ENCODE results near the gene MAP4K2. TPM values are rescaled to one million over a fixed set of nuclear protein-coding genes. Genes with fewer than 3 reads are reported as not detected.
"Not testable (repeated sequence)": the region's sequence is repeated elsewhere in the genome, so short reads cannot be mapped to it uniquely, and the experiment has no call there.

MAP4K2 gene
- total RNA-seq, 2 experiments from 2014 or later: 52.3 to 53.6 TPM

DNA sequence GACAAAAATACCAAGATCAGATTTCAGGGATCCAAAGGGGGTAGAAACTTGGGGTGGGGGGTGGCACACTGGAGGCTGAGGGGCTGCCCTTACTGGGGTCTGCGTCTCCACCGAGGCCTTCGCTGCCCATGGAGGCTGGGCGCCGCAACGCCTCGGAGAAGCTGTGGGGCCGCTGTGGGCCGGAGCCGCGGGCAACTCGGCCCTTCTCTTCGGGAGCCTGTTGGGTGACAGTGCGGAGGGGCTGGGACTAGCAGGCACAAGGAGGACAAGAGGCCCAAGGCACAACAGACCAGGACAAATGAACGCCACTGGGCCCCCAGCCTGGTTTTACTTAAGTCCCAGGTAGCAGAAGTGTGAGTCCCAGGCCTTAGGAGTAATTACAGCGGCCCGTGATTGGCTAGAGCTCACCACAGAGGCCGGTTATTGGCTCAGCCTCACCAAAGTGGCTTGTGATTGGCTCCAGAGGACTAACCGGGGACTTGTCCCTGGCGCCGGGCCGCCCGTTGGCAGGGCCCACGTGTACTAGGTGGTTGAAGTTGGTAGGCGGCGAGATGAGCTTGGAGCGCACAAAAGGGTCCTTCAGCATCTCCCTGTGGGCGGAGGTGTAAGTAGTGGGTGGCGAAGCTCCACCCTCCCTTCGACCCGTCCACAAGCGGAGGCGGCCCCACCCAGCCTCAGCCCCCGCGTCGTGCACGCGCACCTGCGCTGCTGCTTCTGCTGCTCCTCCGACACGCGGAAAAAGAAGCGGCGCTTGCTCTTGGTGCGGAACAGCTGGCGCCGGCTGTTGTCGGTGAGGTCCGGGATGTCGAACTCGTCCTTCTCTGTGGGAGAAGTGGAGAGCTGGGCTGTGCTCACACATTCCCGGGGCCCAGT is 23.8 kb upstream of the MAP4K2 start:
- CTCF ChIA-PET: interaction anchor here (0.6 kb wide), 1 partner anchor 328 kb away, joined by 3 read pairs; no protein-coding TSS in a partner anchor
- POLR2A ChIA-PET: no interaction called here

DNA sequence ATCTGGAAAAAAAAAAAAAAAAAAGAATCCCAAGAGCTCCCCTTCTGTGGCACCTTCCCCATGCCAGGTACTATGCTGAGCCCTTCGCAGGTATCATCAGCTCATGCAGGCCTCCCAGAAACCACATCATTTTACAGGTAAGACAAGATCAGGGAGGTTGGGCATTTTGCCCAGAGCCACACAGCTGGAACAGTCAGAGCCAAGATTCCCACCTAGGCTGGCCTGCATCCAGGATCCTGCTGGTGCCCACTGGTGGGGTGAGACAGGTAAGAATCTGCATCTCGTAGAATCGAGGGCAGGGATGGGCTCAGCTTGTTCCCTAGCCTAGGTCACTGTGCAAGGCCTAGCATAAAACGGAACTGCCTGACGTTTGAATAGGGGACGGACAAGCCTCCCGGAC is 23.0 kb upstream of the MAP4K2 start:
- POLR2A ChIA-PET: no interaction called here
- CTCF ChIA-PET: no interaction called here

DNA sequence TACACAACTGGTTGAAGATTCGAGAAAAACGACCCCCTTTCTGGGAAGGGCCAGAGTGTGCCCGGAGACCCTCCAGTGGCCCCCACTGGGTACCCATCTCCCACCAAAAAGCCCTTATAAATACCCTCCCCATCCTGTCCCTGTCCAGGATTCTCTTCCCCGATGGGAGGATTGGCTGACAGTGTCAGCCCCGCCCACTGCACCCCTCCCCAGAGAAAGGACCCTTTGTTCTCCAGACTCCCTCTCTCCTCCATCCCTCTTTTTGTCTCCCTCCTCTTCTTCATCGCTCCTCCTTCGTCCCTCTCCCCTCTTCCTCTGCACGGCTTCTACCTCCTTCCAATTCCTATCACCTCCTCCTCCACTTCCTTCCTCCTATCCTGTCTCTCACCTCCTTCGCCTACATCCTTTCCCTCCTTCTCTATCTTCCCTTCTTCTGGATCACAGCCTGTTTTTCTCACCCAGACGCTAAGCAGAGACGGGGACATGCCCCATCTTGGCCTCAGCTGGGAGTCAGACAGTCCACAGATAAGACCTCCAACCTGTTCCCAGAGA is 20.6 kb upstream of the MAP4K2 start:
- POLR2A ChIA-PET: no interaction called here
- CTCF ChIA-PET: interaction anchor here (1.0 kb wide), 1 partner anchor 492 kb away, joined by 3 read pairs; no protein-coding TSS in a partner anchor

DNA sequence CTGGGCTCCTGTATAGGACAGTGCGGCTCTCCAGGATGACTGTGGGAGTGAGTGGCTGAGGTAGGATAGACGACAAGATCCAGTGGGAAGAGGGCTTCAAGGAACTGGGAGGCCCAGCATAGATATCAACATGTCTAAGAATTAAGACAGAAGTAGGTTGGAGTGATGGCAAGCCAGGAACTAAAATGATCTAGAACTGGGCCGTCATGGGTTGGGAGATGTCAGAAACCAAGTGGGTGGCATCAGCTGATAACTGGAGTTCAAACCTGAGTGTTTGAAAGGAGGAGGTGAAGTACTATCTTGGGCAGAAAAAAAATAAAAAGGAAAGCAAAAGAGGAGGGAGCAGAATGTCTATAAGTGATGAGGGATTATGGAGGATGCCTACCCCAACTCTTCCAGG is 14.5 kb upstream of the MAP4K2 start:
- CTCF ChIA-PET: interaction anchor here (1.0 kb wide), 1 partner anchor 31 kb away, joined by 3 read pairs; no protein-coding TSS in a partner anchor
- POLR2A ChIA-PET: no interaction called here

DNA sequence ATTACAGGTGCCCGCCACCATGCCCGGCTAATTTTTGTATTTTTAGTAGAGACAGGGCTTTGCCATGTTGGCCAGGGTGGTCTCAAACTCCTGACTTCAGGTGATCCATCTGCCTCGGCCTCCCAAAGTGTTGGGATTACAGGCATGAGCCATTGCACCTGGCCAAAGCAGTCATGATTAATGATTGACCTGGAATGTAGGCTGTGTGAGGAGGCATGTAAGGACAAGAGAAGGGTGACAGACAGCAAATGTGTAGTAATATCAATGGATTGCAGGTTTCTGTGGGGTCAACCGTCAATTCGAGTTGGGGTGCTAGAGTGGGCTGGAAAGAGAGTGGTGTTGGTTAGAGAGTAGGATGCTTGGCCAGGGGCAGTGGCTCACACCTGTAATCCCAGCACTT is 12.4 kb upstream of the MAP4K2 start:
- POLR2A ChIA-PET, CTCF ChIA-PET: not testable (repeated sequence)

DNA sequence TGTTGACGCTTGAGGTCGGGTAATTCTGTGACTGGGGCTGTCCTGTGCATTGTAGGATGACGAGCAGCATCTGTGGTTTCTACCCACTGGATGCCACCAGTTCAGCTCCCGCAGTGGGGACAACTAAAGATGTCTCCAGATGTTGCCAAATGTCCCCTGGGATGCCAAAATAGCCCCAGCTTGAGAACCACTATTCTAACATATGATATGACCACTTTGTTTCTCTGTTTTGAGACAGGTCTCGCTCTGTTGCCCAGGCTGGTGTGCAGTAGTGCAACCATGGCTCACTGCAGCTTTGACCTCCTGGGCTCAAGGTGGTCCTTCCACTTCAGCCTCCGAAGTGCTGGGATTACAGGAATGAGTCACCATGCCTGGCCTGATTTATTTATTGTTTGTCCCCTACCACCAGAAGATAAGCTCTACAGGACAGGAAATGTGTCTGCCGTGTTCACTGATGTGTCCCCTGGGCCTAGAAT is 11.7 kb upstream of the MAP4K2 start:
- POLR2A ChIA-PET: no interaction called here
- CTCF ChIA-PET: no interaction called here

DNA sequence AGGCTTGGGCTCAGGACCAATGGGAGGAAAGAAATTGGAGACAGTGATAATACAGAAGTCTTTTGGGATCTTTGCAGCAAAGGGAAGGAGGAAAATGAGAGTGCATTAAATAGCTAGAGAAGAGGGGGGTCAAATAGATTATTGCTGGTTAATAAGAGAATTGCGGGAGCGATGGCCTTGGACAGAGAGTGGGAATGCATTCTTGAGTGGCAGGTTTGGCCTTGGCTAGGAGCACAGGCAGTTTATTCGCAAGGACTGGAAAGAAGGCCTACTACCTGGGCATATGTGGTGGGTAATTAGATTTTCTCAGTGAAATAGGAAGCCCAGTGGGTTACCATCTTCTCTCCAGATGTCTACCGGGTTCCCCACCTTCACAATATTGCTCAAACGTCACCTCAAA is 10.8 kb upstream of the MAP4K2 start:
- CTCF ChIA-PET: no interaction called here
- POLR2A ChIA-PET: no interaction called here

DNA sequence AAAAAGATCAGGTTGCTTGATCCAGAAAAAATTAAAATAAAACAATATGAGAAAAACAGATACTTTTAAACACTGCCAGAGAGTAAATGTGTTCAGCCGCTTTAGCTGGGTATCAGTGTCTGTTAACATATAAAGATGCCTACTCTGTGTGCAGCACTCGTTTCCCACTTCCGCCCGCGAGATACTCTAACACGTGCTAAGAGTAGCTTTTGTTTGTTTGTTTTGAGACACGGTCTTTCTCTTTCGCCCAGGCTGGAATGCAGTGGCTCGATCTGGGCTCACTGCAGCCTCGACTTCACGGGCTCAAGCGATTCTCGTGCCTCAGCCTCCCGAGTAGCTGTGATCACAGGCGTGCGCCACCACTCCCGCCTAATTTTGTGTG is 7.9 kb upstream of the MAP4K2 start:
- POLR2A ChIA-PET: interaction anchor here (0.6 kb wide), 1 partner anchor 720 kb away, joined by 3 read pairs; no protein-coding TSS in a partner anchor
- CTCF ChIA-PET: interaction anchor here (0.7 to 1.7 kb wide), 5 partner anchors 23 to 122 kb away, joined by 3 to 6 read pairs (median 4); partner anchors contain the start of gene CDC42BPG

DNA sequence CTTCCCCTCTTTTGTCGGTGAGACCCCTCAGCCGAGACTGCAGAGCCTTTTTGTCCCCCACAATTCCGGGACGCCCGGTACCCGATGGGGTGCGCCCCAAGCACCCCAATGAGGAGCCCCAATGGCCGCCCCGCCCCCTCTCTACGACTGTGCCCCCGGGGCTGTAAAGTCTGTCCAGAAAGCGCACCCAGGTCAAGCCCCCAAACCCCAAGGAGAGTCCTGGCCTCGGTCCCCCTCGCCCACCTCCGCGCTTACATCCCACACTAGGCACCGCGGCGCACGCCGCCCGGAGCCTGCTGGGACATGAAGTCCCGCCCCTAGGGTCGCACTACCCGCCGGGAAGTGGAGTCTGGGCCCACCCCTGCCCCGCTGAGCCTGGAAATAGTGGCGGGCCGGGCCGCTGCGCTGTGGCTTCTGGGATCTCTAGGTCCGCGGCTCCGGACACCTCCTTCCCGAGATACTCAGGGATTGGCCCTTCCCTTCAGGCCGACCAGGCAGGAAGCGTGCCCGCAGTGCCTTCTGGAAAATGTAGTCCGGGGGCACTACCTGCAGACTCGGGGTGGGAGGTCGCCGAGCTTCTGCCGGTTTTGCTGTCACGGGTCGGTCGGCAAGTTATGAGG is 7.4 kb upstream of the MAP4K2 start, which contains the start of gene MEN1:
Gene MEN1, minus strand, starts transcription at position 281 of the 620 bp plus-strand sequence. CDS start 442 bp downstream, outside the sequence.
- ChIA-PET POLR2A (interaction anchor here (0.6 kb wide), 1 partner anchor 721 kb away, joined by 3 read pairs; no protein-coding TSS in a partner anchor), CTCF (interaction anchor here (0.7 to 1.7 kb wide), 6 partner anchors 23 to 122 kb away, joined by 3 to 6 read pairs (median 4); partner anchors contain the start of gene CDC42BPG)

DNA sequence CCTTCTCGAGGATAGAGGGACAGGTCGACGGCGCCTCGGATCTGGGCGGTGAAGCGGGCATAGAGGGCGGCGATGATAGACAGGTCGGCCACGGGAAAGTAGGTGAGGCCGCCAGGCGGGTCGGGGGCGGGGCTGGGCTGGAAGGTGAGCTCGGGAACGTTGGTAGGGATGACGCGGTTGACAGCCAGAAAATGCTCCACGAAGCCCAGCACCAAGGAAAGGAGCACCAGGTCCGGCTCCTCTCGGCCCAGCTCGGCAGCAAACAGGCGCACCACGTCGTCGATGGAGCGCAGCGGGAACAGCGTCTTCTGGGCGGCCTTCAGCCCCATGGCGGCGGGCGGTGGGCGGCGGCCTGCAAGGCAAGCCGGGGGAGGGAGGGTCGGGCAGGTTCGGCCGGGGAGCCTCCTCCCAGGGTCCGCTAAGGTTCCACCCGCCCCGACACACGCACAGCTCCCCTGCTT is 6.8 kb upstream of the MAP4K2 start:
- CTCF ChIA-PET: interaction anchor here (1.2 kb wide), 1 partner anchor 85 kb away, joined by 4 read pairs; no protein-coding TSS in a partner anchor
- POLR2A ChIA-PET: interaction anchor here (0.9 kb wide), 1 partner anchor 31 kb away, joined by 5 read pairs; no protein-coding TSS in a partner anchor

DNA sequence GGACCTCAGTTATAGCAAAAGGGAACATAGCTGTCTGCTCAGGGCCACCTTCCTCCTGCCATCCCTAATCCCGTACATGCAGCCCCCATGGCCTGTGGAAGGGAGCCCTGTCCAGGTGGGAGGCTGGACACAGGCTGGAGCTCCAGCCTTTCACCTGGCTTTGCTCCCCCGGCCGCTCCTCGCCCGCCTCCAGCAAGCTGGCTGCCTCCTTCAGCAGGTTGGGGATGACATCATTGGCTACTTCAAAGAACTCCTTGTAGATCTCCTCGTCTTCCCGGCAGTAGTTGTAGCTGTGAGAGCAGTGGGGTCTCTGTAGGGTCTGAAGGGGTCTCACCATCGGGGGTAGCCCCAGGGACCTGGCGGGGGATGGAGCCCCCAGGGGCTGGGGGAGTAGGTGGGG is 2.5 kb upstream of the MAP4K2 start:
- CTCF ChIA-PET: no interaction called here
- POLR2A ChIA-PET: interaction anchor here (0.6 kb wide), 1 partner anchor 1834 kb away, joined by 5 read pairs; no protein-coding TSS in a partner anchor

DNA sequence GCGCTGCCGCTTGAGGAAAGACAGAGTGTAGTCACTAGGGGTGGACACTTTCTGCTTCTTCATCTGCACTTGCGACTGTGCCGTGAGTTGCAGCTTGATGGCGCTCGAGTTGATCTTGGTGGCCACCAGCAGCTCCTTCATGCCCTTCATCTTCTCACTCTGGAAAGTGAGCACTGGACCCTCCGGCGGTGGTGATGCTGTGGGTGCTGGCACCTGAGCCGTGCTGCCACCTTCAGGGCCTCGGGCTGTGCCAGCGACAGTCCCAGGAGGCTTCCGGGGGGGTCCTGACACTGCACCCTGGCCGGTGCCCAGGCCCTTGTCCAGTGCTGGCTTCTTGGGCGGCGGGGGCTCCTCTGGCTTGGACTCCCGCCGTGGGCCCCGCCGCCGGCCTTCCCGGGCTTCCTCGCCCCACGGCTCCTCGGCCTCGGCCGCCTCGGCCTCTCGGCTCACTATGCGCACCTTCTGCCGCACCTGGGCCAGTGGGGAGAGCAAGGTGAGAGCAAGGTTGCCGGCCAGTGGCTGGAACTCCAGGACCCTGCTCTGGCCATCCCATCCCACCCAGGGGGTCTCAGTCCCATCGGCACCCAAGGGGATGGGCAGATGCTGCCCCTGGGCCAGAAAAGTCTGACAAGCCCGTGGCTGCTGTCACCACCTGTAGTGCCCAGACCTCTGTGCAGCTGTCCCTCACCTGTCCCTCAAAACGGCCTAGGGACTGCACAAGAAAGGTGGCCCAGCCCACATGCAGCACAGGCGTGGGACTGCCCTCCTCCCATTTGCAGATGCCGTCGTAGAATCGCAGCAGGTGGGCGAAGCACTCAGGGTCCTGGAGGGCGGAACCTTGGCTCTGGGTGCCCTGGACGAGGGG is 1.6 kb upstream of the MAP4K2 start:
- POLR2A ChIA-PET: no interaction called here

DNA sequence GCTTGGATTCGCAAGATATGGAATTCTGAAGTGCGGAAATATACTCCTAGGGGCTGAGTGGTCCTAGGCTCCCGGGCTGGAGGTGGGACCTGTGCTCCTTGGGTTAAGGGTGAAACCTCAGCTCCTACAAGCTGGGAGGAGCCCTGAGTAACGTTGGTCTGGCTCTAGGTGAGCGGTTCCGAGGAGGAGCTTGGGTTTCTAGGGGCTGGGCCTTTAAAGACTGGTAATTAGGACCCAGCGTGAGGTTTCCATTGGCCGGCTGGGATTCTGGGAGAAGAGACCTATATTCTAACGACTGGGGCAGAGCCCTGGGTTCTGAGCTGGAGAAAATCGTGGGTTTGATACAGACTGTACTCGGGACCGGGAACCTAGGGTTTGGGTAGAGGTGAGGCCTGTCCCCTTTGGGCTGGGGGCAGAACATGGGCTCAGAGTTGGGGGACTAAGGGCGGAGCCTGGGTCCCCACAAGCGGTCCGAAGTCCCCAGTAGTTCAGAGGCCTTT is 882 bp upstream of the MAP4K2 start:
- CTCF ChIA-PET: interaction anchor here (0.6 to 1.7 kb wide), 4 partner anchors 25 to 123 kb away, joined by 3 to 4 read pairs (median 4); no protein-coding TSS in a partner anchor
- POLR2A ChIA-PET: no interaction called here

More for the DNA sequence above, 1.6 kb upstream of the MAP4K2 start:
- CTCF ChIA-PET: interaction anchor here (0.6 to 1.3 kb wide), 3 partner anchors 26 to 124 kb away, joined by 3 to 4 read pairs (median 4); no protein-coding TSS in a partner anchor

DNA sequence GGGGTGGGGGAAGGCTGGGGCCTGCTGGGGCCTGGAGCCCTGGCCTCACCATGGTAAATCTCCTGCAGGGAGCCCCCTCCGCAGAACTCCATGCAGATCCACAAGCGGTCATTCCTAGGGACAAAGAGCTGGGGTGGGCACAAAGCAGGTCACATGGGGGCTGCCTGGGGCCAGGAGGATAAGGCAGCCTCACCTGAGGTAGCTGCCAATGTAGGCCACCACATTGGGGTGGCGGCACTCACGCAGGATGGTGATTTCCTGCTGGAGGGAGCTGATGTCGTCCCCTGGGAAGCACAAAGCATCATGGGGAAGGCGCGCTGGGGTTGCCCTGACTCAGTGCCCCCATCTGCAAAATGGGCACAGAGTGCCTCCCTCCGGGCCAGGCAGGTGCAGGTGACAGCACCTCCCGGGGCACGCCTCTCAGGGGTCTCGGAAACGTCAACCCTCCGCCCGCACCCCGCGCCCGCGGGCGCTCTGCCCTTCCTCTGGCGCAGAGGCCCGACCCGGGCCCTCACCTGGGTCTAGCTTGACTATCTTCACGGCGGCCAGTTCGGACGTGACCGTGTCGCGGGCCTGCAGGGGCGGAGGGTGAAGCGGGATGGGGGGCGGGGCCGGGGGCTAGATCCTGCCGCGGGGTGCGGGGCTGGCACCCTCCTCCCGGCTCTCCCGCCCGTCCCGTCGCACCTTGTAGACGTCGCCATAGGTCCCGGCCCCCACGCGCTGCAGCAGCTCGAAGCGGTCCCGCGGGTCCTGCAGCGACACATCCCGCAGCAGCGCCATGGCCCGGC is 450 bp downstream of the MAP4K2 start:
- POLR2A ChIA-PET: interaction anchor here (0.6 to 0.9 kb wide), 2 partner anchors 61 to 98 kb away, joined by 3 read pairs; no protein-coding TSS in a partner anchor
- CTCF ChIA-PET: interaction anchor here (1.1 to 1.7 kb wide), 5 partner anchors 18 to 59 kb away, joined by 3 to 4 read pairs (median 3); no protein-coding TSS in a partner anchor

DNA sequence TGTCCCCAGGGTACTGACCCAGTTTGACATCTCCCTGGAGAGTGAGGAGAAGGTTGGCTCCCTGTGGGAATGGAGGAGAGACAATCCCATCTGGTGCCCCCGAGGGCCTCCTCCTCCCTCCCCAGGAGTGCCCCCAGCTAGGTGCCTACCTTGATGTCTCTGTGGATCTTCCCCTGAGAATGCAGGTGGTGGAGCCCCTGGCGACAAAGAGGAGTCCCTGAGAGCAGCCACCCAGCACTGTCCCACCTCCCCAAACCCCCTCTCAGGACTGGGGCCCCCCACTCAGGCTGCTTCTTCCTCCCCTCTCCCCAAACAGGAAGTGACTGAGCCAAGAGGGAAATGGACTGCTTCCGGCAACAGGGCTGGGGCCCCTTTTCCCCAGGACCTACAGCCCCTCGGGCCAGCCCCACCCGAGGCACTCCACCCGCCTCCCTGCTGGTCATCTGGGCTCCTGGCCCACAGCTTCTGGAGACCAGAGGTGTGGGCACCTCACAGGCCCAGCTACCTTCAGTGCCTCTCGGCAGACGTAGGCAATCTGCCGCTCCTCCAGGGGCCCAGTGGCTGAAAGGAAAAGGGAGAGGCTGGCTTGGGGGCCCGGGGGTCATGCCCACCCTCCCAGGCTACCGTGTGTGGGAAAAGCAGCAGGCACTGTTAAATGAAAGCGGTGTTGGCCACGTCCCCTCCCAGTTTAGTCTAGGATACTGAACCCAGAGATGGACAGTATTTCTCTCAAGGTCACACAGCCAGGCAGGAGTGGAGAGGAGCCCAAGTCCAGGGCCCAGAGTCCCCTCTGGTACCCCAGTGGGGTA is 1.2 kb downstream of the MAP4K2 start:
- CTCF ChIA-PET: interaction anchor here (0.7 to 1.4 kb wide), 3 partner anchors 42 to 59 kb away, joined by 3 read pairs; no protein-coding TSS in a partner anchor
- POLR2A ChIA-PET: no interaction called here

DNA sequence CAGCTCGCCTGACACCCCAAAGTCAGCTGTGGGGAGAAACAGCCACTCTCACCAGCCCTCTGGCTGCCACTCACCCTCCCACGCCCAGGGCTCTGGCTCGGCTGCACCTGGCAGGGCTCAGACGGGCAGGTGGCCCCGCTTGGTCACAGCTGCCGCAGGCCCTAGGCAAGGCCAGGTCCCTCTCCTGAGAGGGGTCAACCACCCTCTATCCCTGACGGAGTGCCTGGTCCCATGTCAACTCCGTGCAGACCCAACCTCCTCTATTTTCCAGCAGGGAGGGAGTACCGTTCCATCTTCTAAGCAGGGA is 1.9 kb downstream of the MAP4K2 start:
- ChIA-PET CTCF (interaction anchor here (0.7 to 1.3 kb wide), 2 partner anchors 43 to 58 kb away, joined by 3 read pairs; no protein-coding TSS in a partner anchor), POLR2A (no interaction called here)
